ENCODE results near the gene SCG5. TPM values are rescaled to one million over a fixed set of nuclear protein-coding genes. Genes with fewer than 3 reads are reported as not detected.

SCG5 gene
- total RNA-seq, 1 experiment from 2014 or later, result 23.9 TPM

- H2AK5ac ChIP-seq (ENCODE audit: insufficient read length, low read length), result no peak overlapping the region
- H3K9me3 ChIP-seq (ENCODE audit: control insufficient read depth, low read depth, low read length), result no peaks in the 10 kb centered on the region
- no peak overlapping the region for H4K91ac ChIP-seq (ENCODE audit: insufficient read length, low read depth, low read length)
- H4K5ac ChIP-seq (ENCODE audit: insufficient read length, low read depth, low read length), result no peak overlapping the region
- no peak overlapping the region for H3K4me3 Mint-ChIP-seq
- no peak overlapping the region for H4K8ac ChIP-seq (replicated peaks; ENCODE audit: insufficient read length, low read depth, low read length)
- H3K9me3 Mint-ChIP-seq, result peaks cover 0 to 3% of the 10 kb centered on the region in 2 experiments; a peak in 3 of 5 replicates
- H3K18ac ChIP-seq (ENCODE audit: insufficient read length, low read depth, low read length), result no peak overlapping the region
- H2BK12ac ChIP-seq (ENCODE audit: insufficient read length, low read depth, low read length), result no peak overlapping the region
- H3K23me2 ChIP-seq (ENCODE audit: insufficient read length, low read depth, low read length, poor library complexity, severe bottlenecking), result peaks cover 18% of the 10 kb centered on the region
- no peak overlapping the region for H3K56ac ChIP-seq (ENCODE audit: insufficient read length, low read depth, low read length)
- H3K79me2 ChIP-seq (ENCODE audit: insufficient read depth, low read length), result no peaks in the 10 kb centered on the region
- WGBS (ENCODE audit: extremely low coverage, insufficient read length, low lambda C conversion rate), result no CpG with 5 or more reads among the region's 6 CpGs
- H3K4ac ChIP-seq (ENCODE audit: low read depth, low read length), result no peak overlapping the region
- no peak overlapping the region for H2AFZ ChIP-seq (ENCODE audit: low read length)
- no peaks in the 10 kb centered on the region for H3K79me1 ChIP-seq (ENCODE audit: insufficient read depth, low read depth, low read length, poor library complexity, severe bottlenecking)
- DNase-seq, result no peak
- H3K36me3 Mint-ChIP-seq (ENCODE audit: insufficient read depth in 1 of 3, low read depth in 3 of 3), result no peaks in the 10 kb centered on the region; a peak in 1 of 7 replicates
- H3K27me3 Mint-ChIP-seq (ENCODE audit: low read depth), result peaks cover 79% of the 10 kb centered on the region
- peaks cover 16 to 26% of the 10 kb centered on the region in 2 experiments for H3K4me1 Mint-ChIP-seq
- H3T11ph ChIP-seq (ENCODE audit: low read length), result no peak overlapping the region
- H3K9ac ChIP-seq (ENCODE audit: extremely low read depth, insufficient read length, low read length), result no peak overlapping the region
- H3K27me3 ChIP-seq (ENCODE audit: insufficient read depth, low read length), result peaks cover 35% of the 10 kb centered on the region; the same call in 1 of the 2 replicates
- H3K4me2 ChIP-seq (ENCODE audit: insufficient read depth, insufficient read length, low read length), result no peak overlapping the region
- H2BK20ac ChIP-seq (ENCODE audit: low read depth, low read length, poor library complexity, severe bottlenecking), result no peak overlapping the region
- no peak overlapping the region for H3K23ac ChIP-seq (ENCODE audit: insufficient read length, low read depth, low read length)
- no peak for TF ChIP-seq CTCF (conservative IDR thresholded peaks at IDR 0.05)
- H3K4me1 ChIP-seq (ENCODE audit: insufficient read depth, low read length), result no peaks in the 10 kb centered on the region
- no peak overlapping the region for H3K27ac Mint-ChIP-seq
- no peak overlapping the region for H2BK120ac ChIP-seq (ENCODE audit: low read depth, low read length, poor library complexity, severe bottlenecking)
- no peak overlapping the region for H3K27ac ChIP-seq (ENCODE audit: insufficient read length, low read depth, low read length)
- no peak overlapping the region for H3K14ac ChIP-seq (ENCODE audit: insufficient read depth, low read length)
- H2BK15ac ChIP-seq (ENCODE audit: low read depth, low read length), result no peak overlapping the region
- no peak overlapping the region for H2BK5ac ChIP-seq (ENCODE audit: insufficient read length, low read length)
- H4K20me1 ChIP-seq (ENCODE audit: control insufficient read depth, insufficient read depth, insufficient read length), result no peaks in the 10 kb centered on the region
These were observed 80.1 kb downstream of the SCG5 start for GRCh38 chr15:32721596-32721995.

Measured in H9 (cell line).